Measurements from ENCODE around the gene RNF146.
"Not testable (repeated sequence)": the region's sequence is repeated elsewhere in the genome, so short reads cannot be mapped to it uniquely, and the experiment has no call there.

Gene RNF146

GRCh38 chr6:127289934-127290333 lies 23.3 kb downstream of the RNF146 start:
- DNase-seq, result no peak

- no peak for DNase-seq
Observed at GRCh38 chr6:127290391-127291265, 24.0 kb downstream of the RNF146 start.

- no peak for DNase-seq
Observed at GRCh38 chr6:127291495-127291894, 24.8 kb downstream of the RNF146 start.

- no peak for DNase-seq
Observed at GRCh38 chr6:127297502-127298070, 30.9 kb downstream of the RNF146 start.

GRCh38 chr6:127298475-127298874 lies 31.8 kb downstream of the RNF146 start:
- DNase-seq, result no peak

- no peak for DNase-seq
Observed at GRCh38 chr6:127299522-127300240, 33.0 kb downstream of the RNF146 start.

GRCh38 chr6:127300411-127300810 lies 33.7 kb downstream of the RNF146 start:
- no peak for DNase-seq

GRCh38 chr6:127301199-127301700 lies 34.6 kb downstream of the RNF146 start:
- no peak for DNase-seq

GRCh38 chr6:127302728-127303660 lies 36.3 kb downstream of the RNF146 start:
- no peak for DNase-seq

- DNase-seq, result no peak
Observed at GRCh38 chr6:127303917-127304316, 37.3 kb downstream of the RNF146 start.

GRCh38 chr6:127305741-127306140 lies 39.1 kb downstream of the RNF146 start:
- no peak for DNase-seq

GRCh38 chr6:127317388-127318128 lies 50.9 kb downstream of the RNF146 start:
- DNase-seq, result no peak

- DNase-seq, result no peak
Observed at GRCh38 chr6:127319686-127320085, 53.0 kb downstream of the RNF146 start.

- no peak for DNase-seq
Observed at GRCh38 chr6:127328043-127328609, 61.5 kb downstream of the RNF146 start.

- DNase-seq, result not testable (repeated sequence)
Observed at GRCh38 chr6:127331256-127331655, 64.6 kb downstream of the RNF146 start.

GRCh38 chr6:127332383-127332961 lies 65.8 kb downstream of the RNF146 start:
- no peak for DNase-seq
